H9 (cell line): ENCODE measurements around the gene TRPV4. TPM values are rescaled to one million over a fixed set of nuclear protein-coding genes. Genes with fewer than 3 reads are reported as not detected.

ENCODE experiments used
- DNase-seq: peaks from one replicate; pipeline ENCODE4 v3.0.0-alpha.2; 2017
- H2AFZ ChIP-seq: one replicate; pipeline ENCODE4 v1.6.1; 2013; ENCODE audit warnings: mild to moderate bottlenecking, low read length, control low read depth, moderate library complexity
- H2AK5ac ChIP-seq: 2 replicates; pipeline ENCODE4 v1.6.1; 2013; ENCODE audit warnings: low read length, control low read depth, mixed read lengths; ENCODE audit not compliant: insufficient read length
- H2BK120ac ChIP-seq: one replicate; pipeline ENCODE4 v1.6.1; 2013; ENCODE audit warnings: low read depth, mild to moderate bottlenecking, low read length, control low read depth, inconsistent platforms; ENCODE audit not compliant: poor library complexity, severe bottlenecking
- H2BK12ac ChIP-seq: 2 replicates; pipeline ENCODE4 v1.6.1; 2013; ENCODE audit warnings: low read length, control low read depth, mixed read lengths, low read depth; ENCODE audit not compliant: insufficient read length
- H2BK15ac ChIP-seq: 2 replicates; pipeline ENCODE4 v1.6.1; 2013; ENCODE audit warnings: low read depth, low read length, control low read depth
- H2BK20ac ChIP-seq: one replicate; pipeline ENCODE4 v1.6.1; 2013; ENCODE audit warnings: low read depth, mild to moderate bottlenecking, low read length, control low read depth, inconsistent platforms; ENCODE audit not compliant: poor library complexity, severe bottlenecking
- H2BK5ac ChIP-seq: 2 replicates; pipeline ENCODE4 v1.6.1; 2013; ENCODE audit warnings: low read length, control low read depth, mixed read lengths; ENCODE audit not compliant: insufficient read length
- H3K14ac ChIP-seq: 2 replicates; pipeline ENCODE4 v1.6.1; 2013; ENCODE audit warnings: low read length, control low read depth; ENCODE audit not compliant: insufficient read depth
- H3K18ac ChIP-seq: 2 replicates; pipeline ENCODE4 v1.6.1; 2013; ENCODE audit warnings: low read depth, mild to moderate bottlenecking, mixed read lengths, low read length, control low read depth; ENCODE audit not compliant: insufficient read length
- H3K23ac ChIP-seq: 2 replicates; pipeline ENCODE4 v1.6.1; 2013; ENCODE audit warnings: low read length, control low read depth, mixed read lengths, low read depth; ENCODE audit not compliant: insufficient read length
- H3K23me2 ChIP-seq: 2 replicates; pipeline ENCODE4 v1.6.1; 2013; ENCODE audit warnings: low read depth, mild to moderate bottlenecking, mixed read lengths, low read length, control low read depth; ENCODE audit not compliant: insufficient read length, poor library complexity, severe bottlenecking
- H3K27ac ChIP-seq: 2 replicates; pipeline ENCODE4 v1.5.1; 2013; ENCODE audit warnings: low read length, control low read depth, mixed read lengths, low read depth; ENCODE audit not compliant: insufficient read length
- H3K27me3 ChIP-seq: 2 replicates; pipeline ENCODE4 v1.6.1; 2013; ENCODE audit warnings: low read length, control low read depth, inconsistent platforms; ENCODE audit not compliant: insufficient read depth
- H3K4ac ChIP-seq: 2 replicates; pipeline ENCODE4 v1.6.1; 2013; ENCODE audit warnings: low read depth, mild to moderate bottlenecking, control low read depth, inconsistent platforms, low read length, moderate library complexity
- H3K4me1 ChIP-seq: 2 replicates; pipeline ENCODE4 v1.6.1; 2013; ENCODE audit warnings: low read length, control low read depth, inconsistent platforms; ENCODE audit not compliant: insufficient read depth
- H3K4me2 ChIP-seq: 2 replicates; pipeline ENCODE4 v1.6.1; 2013; ENCODE audit warnings: low read length, control low read depth, mixed read lengths; ENCODE audit not compliant: insufficient read length, insufficient read depth
- H3K56ac ChIP-seq: 2 replicates; pipeline ENCODE4 v1.6.1; 2013; ENCODE audit warnings: low read depth, mild to moderate bottlenecking, mixed read lengths, low read length, control low read depth; ENCODE audit not compliant: insufficient read length
- H3K79me1 ChIP-seq: 2 replicates; pipeline ENCODE4 v1.6.1; 2013; ENCODE audit warnings: low read depth, mild to moderate bottlenecking, moderate library complexity, low read length, control low read depth, inconsistent platforms; ENCODE audit not compliant: insufficient read depth, poor library complexity, severe bottlenecking
- H3K79me2 ChIP-seq: 2 replicates; pipeline ENCODE4 v1.6.1; 2013; ENCODE audit warnings: low read length, control low read depth, inconsistent platforms; ENCODE audit not compliant: insufficient read depth
- H3K9ac ChIP-seq: 2 replicates; pipeline ENCODE4 v1.6.1; 2013; ENCODE audit warnings: low read length, control low read depth, mixed read lengths; ENCODE audit not compliant: insufficient read length; ENCODE audit errors: extremely low read depth
- H3K9me3 ChIP-seq: one replicate; pipeline ENCODE4 v1.6.1; 2013; ENCODE audit warnings: low read depth, low read length, inconsistent platforms; ENCODE audit not compliant: control insufficient read depth
- H3T11ph ChIP-seq: one replicate; pipeline ENCODE4 v1.6.1; 2013; ENCODE audit warnings: mild to moderate bottlenecking, low read length, control low read depth, inconsistent platforms
- H4K20me1 ChIP-seq: one replicate; pipeline ENCODE4 v1.6.1; 2013; ENCODE audit not compliant: control insufficient read depth, insufficient read length, insufficient read depth
- H4K5ac ChIP-seq: 2 replicates; pipeline ENCODE4 v1.6.1; 2013; ENCODE audit warnings: low read depth, mild to moderate bottlenecking, mixed read lengths, low read length, control low read depth; ENCODE audit not compliant: insufficient read length
- H4K8ac ChIP-seq: replicated peaks from 2 replicates; pipeline ENCODE4 v1.6.1; 2013; ENCODE audit warnings: low read length, control low read depth, mixed read lengths, low read depth; ENCODE audit not compliant: insufficient read length
- H4K91ac ChIP-seq: 2 replicates; pipeline ENCODE4 v1.6.1; 2013; ENCODE audit warnings: low read depth, mild to moderate bottlenecking, moderate library complexity, mixed read lengths, low read length, control low read depth; ENCODE audit not compliant: insufficient read length
- H3K27ac Mint-ChIP-seq, 3 experiments: 2 replicates in 2 of 3; 3 replicates in 1 of 3; pipeline ENCODE4 v1.8.0; 2020 to 2021; ENCODE audit warnings: mixed read lengths in 3 of 3, mild to moderate bottlenecking in 1 of 3, moderate library complexity in 1 of 3
- H3K27me3 Mint-ChIP-seq: 2 replicates; pipeline ENCODE4 v1.8.0; 2021; ENCODE audit warnings: low read depth, mild to moderate bottlenecking, moderate library complexity, mixed read lengths
- H3K36me3 Mint-ChIP-seq, 3 experiments: 2 replicates in 2 of 3; 3 replicates in 1 of 3; pipeline ENCODE4 v1.8.0; 2020 to 2021; ENCODE audit warnings: low read depth in 3 of 3, mixed read lengths in 3 of 3; ENCODE audit not compliant: insufficient read depth in 1 of 3
- H3K4me1 Mint-ChIP-seq, 2 experiments: 2 replicates each; pipeline ENCODE4 v1.8.0; 2020; ENCODE audit warnings: mixed read lengths in 2 of 2
- H3K4me3 Mint-ChIP-seq, 2 experiments: 2 replicates in 1 of 2; 3 replicates in 1 of 2; pipeline ENCODE4 v1.8.0; 2020 to 2021; ENCODE audit warnings: mild to moderate bottlenecking in 2 of 2, mixed read lengths in 2 of 2, moderate library complexity in 1 of 2
- H3K9me3 Mint-ChIP-seq, 2 experiments: 2 replicates in 1 of 2; 3 replicates in 1 of 2; pipeline ENCODE4 v1.8.0; 2020; ENCODE audit warnings: mild to moderate bottlenecking in 2 of 2, mixed read lengths in 2 of 2, moderate library complexity in 1 of 2
- CTCF ChIP-seq: fragments of 200-600 bp; sonication (generic); conservative IDR thresholded peaks from 3 replicates; pipeline ENCODE4 v1.8.0; 2021; ENCODE audit warnings: antibody characterized with exemption, mild to moderate bottlenecking
- WGBS: extraction: QIAGEN DNeasy Blood & Tissue Kit; methylation state at CpG from one replicate; pipeline ENCODE4 v1.1.7; 2013; ENCODE audit warnings: missing lambda C conversion rate, low lambda C conversion rate, mixed read lengths; ENCODE audit not compliant: insufficient read length; ENCODE audit errors: extremely low coverage; 5-methylcytosine and 5-hydroxymethylcytosine counted together
- total RNA-seq: library from RNA; stranded (reverse); gene quantifications from 2 replicates; pipeline ENCODE4 v1.2.1, GENCODE V29; 2021

The TRPV4 gene
- total RNA-seq, 1 experiment from 2014 or later: 4.9 TPM

- Histone ChIP-seq H4K5ac (no peak overlapping the region), H2BK20ac (no peak overlapping the region), H3K23ac (no peak overlapping the region), H4K8ac (no peak overlapping the region), H3K9ac (no peak overlapping the region), H3K27me3 (no peaks in the 10 kb centered on the region), H3K79me2 (no peaks in the 10 kb centered on the region), H2BK120ac (no peak overlapping the region), H2AK5ac (no peak overlapping the region), H2BK5ac (no peak overlapping the region), H3K56ac (no peak overlapping the region), H3K18ac (no peak overlapping the region), H4K20me1 (no peaks in the 10 kb centered on the region), H2BK12ac (no peak overlapping the region), H3K27ac (no peak overlapping the region), H3K4me2 (no peak overlapping the region), H3K14ac (no peak overlapping the region), H2BK15ac (no peak overlapping the region), H3K9me3 (no peaks in the 10 kb centered on the region), H2AFZ (no peak overlapping the region), H3T11ph (no peak overlapping the region), H3K23me2 (no peaks in the 10 kb centered on the region), H3K79me1 (no peaks in the 10 kb centered on the region), H3K4ac (no peak overlapping the region), H3K4me1 (no peaks in the 10 kb centered on the region), H4K91ac (no peak overlapping the region)
- Mint-ChIP-seq H3K4me3 (no peak overlapping the region), H3K36me3 (no peaks in the 10 kb centered on the region), H3K27me3 (no peaks in the 10 kb centered on the region), H3K4me1 (peaks cover 6 to 10% of the 10 kb centered on the region in 2 experiments; a peak in 2 of 4 replicates), H3K27ac (0 out of 7 replicates have a peak overlapping the region, but pooled peaks of 1 of the 3 experiments have one; percentile 11), H3K9me3 (no peaks in the 10 kb centered on the region)
- no peak for DNase-seq
- whole genome bisulfite sequencing: no CpG with 5 or more reads among the region's 19 CpGs
- no peak for TF ChIP-seq CTCF
These were observed 5.3 kb downstream of the TRPV4 start for GRCh38 chr12:109827566-109828550.
